Measurements from ENCODE around the gene ABCD3. TPM values are rescaled to one million over a fixed set of nuclear protein-coding genes. Genes with fewer than 3 reads are reported as not detected.

Gene ABCD3
- total RNA-seq, 4 donors from 2014 or later: 33.4 to 42.8 (median 36.6) TPM

DNA sequence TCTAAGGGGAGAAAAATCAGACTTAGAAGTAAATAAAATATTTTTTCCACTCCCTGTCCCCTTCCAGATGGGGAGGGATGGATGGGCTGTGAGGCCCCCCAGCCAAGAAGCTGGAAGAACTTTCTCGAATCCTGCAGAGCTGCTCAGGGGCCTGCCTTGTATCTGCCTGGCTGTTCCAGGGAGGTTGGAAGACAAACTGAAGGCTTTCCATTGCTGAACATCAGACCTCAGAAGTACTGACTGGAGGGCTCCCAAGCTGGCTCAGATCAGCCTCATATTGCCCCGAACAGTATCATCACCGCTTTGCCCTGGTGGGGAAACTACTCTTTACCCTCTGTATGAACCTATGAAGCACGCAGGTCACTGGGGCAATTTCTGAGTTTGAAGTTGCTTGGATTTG is 135.7 kb downstream of the ABCD3 start:
- no peaks in the 10 kb centered on the region for H3K36me3 ChIP-seq
- no peak overlapping the region for H3K27ac ChIP-seq
- intact Hi-C loops (cut with DNase I; ENCODE audit: low total_unique reads) (no loop called here), in situ Hi-C loops (cut with MboI; ENCODE audit: low sequenced_read_pairs in 4 of 4) (no loop called here)
- DNase-seq (no peak), ATAC-seq (no peak)
- H3K4me3 ChIP-seq: no peak overlapping the region
- H3K27me3 ChIP-seq: no peaks in the 10 kb centered on the region
- no peaks in the 10 kb centered on the region for H3K4me1 ChIP-seq
- no peaks in the 10 kb centered on the region for H3K9me3 ChIP-seq
- TF ChIP-seq, protein P1, sequence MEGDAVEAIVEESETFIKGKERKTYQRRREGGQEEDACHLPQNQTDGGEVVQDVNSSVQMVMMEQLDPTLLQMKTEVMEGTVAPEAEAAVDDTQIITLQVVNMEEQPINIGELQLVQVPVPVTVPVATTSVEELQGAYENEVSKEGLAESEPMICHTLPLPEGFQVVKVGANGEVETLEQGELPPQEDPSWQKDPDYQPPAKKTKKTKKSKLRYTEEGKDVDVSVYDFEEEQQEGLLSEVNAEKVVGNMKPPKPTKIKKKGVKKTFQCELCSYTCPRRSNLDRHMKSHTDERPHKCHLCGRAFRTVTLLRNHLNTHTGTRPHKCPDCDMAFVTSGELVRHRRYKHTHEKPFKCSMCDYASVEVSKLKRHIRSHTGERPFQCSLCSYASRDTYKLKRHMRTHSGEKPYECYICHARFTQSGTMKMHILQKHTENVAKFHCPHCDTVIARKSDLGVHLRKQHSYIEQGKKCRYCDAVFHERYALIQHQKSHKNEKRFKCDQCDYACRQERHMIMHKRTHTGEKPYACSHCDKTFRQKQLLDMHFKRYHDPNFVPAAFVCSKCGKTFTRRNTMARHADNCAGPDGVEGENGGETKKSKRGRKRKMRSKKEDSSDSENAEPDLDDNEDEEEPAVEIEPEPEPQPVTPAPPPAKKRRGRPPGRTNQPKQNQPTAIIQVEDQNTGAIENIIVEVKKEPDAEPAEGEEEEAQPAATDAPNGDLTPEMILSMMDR (IDR thresholded peaks at IDR 0.05 in 4 of 5, conservative IDR thresholded peaks at IDR 0.05 in 1 of 5): no peak
- no peak for TF ChIP-seq POLR2A (IDR thresholded peaks at IDR 0.05)

DNA sequence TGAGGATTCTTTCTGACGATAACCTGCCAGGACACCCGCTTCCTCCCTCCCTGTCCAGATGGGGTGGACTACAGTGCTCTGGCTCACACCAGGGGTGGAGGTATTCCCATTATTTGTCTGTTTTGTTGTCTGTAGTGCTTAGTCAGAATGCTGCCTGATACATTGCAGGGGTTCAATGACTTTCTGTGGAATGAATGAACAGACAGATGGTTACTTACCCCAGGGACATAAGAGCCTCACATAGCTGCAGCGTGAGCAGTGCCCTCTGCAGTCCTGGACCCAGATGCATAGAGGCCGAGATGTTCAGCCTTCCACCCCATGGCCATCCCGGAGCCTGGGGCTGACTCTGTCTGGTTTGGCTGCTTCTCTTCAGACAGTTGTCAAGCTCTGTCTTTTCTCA is 136.4 kb downstream of the ABCD3 start:
- in situ Hi-C loops (cut with MboI; ENCODE audit: low sequenced_read_pairs in 4 of 4): no loop called here
- Histone ChIP-seq H3K27me3 (no peaks in the 10 kb centered on the region), H3K4me1 (no peaks in the 10 kb centered on the region), H3K36me3 (no peaks in the 10 kb centered on the region), H3K27ac (no peak overlapping the region), H3K9me3 (no peaks in the 10 kb centered on the region), H3K4me3 (no peak overlapping the region)
- intact Hi-C loops (cut with DNase I; ENCODE audit: low total_unique reads): no loop called here
- no peak for TF ChIP-seq POLR2A (IDR thresholded peaks at IDR 0.05)
- TF ChIP-seq, protein P1 (IDR thresholded peaks at IDR 0.05 in 4 of 5, conservative IDR thresholded peaks at IDR 0.05 in 1 of 5): no peak
- DNase-seq (no peak), ATAC-seq (no peak)

DNA sequence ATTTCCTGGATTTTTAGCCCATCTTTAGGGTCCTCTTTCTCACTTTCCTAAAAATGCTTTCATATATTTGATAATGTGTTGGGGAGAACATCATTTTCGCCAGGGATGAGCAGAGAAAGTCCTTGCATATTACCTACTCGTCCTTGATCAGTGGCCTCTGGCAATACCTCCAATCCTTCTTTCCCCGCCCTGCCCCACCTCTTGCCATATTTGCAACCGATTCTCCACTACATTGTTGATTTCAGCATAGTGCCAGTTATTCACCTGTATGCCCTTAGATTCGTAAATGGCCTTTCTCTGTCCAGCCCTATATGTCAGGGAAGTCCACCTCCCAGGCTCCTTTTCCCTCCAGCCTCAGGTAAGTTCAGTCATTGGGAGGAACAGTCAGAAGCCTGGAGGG is 136.9 kb downstream of the ABCD3 start:
- in situ Hi-C loops (cut with MboI; ENCODE audit: low sequenced_read_pairs in 4 of 4): no loop called here
- Histone ChIP-seq H3K4me1 (no peaks in the 10 kb centered on the region), H3K36me3 (no peaks in the 10 kb centered on the region)

DNA sequence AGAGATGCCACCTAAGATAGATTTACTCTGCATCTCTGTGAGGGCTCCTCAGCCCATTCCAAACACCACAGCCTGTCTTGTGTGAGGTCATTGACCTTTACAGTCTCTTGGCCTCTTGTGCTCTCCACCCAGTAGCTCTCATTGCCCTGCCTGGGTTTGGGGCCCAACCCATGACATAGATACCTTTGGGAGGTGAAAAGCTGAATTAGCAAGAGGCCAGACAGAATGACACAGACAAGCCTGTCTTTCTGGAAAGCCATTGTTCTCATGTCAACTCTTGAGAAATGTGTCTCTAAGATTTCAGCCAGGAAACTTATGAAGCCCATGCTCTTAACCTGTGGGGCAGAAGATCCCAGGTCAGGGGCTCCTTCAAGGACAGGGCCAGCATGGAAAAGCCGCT is 141.7 kb downstream of the ABCD3 start:
- in situ Hi-C loops (cut with MboI; ENCODE audit: low sequenced_read_pairs in 4 of 4): no loop called here
- DNase-seq: no peak
- Histone ChIP-seq H3K36me3 (no peaks in the 10 kb centered on the region), H3K9me3 (no peaks in the 10 kb centered on the region), H3K27ac (no peak overlapping the region), H3K4me1 (no peaks in the 10 kb centered on the region), H3K4me3 (no peak overlapping the region), H3K27me3 (no peaks in the 10 kb centered on the region)
- TF ChIP-seq POLR2A (IDR thresholded peaks at IDR 0.05): no peak
- TF ChIP-seq, protein P1 (IDR thresholded peaks at IDR 0.05 in 4 of 5, conservative IDR thresholded peaks at IDR 0.05 in 1 of 5): no peak
- intact Hi-C loops (cut with DNase I; ENCODE audit: low total_unique reads): no loop called here
- ATAC-seq: no peak

More for the DNA sequence above, 136.9 kb downstream of the ABCD3 start:
- Histone ChIP-seq H3K27me3 (no peaks in the 10 kb centered on the region), H3K27ac (no peak overlapping the region), H3K4me3 (no peak overlapping the region), H3K9me3 (no peaks in the 10 kb centered on the region)
- TF ChIP-seq, protein P1 (IDR thresholded peaks at IDR 0.05 in 4 of 5, conservative IDR thresholded peaks at IDR 0.05 in 1 of 5): no peak
- no peak for TF ChIP-seq POLR2A (IDR thresholded peaks at IDR 0.05)
- no peak for DNase-seq
- intact Hi-C loops (cut with DNase I; ENCODE audit: low total_unique reads): no loop called here
- ATAC-seq: no peak

DNA sequence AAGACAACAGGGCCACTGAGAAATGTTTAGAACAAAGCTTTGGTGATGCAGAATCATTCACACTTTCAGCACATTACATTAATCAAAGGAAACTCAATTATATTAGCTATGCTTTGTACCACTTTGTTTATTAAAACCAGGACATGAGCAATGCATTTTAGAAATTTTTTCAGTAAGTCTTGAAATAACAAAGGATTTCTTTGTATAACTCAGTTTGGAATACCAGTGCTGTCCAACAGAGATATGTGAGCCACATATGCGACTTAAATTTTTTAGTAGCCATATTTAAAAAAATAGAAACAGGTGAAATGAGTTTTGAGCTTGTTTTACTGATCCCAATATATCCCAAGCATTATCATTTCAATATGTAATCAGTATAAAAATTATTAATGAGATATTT is 142.1 kb downstream of the ABCD3 start:
- Histone ChIP-seq H3K27ac (no peak overlapping the region), H3K27me3 (no peaks in the 10 kb centered on the region), H3K9me3 (no peaks in the 10 kb centered on the region), H3K4me1 (no peaks in the 10 kb centered on the region), H3K4me3 (no peak overlapping the region), H3K36me3 (no peaks in the 10 kb centered on the region)
- in situ Hi-C loops (cut with MboI; ENCODE audit: low sequenced_read_pairs in 4 of 4): no loop called here
- ATAC-seq: no peak
- no peak for DNase-seq
- intact Hi-C loops (cut with DNase I; ENCODE audit: low total_unique reads): no loop called here
- TF ChIP-seq, protein P1 (IDR thresholded peaks at IDR 0.05 in 4 of 5, conservative IDR thresholded peaks at IDR 0.05 in 1 of 5): no peak
- TF ChIP-seq POLR2A (IDR thresholded peaks at IDR 0.05): no peak

Data from gastrocnemius medialis (tissue), 4 donors.